PFSK-1 (cell line): ENCODE measurements around the gene FKBP5.

Experiments
- POLR2AphosphoS5 ChIP-seq: IDR thresholded peaks from 2 replicates; pipeline ENCODE4 v1.6.1; 2012; ENCODE audit warnings: low read depth, mild to moderate bottlenecking, control low read depth, low read length, moderate library complexity
- SIN3A ChIP-seq: IDR thresholded peaks from 2 replicates; pipeline ENCODE4 v1.6.1; 2012; ENCODE audit warnings: mild to moderate bottlenecking, low read length, moderate library complexity, borderline replicate concordance; ENCODE audit not compliant: insufficient read depth
- TF ChIP-seq, protein P1 (sequence below), 2 experiments: IDR thresholded peaks; 2 replicates each; pipeline versions ENCODE4 v1.6.1 to v1.8.0; 2011 to 2012; ENCODE audit warnings: low read depth in 2 of 2, low read length in 2 of 2, control low read depth in 1 of 2, inconsistent platforms in 1 of 2, mild to moderate bottlenecking in 1 of 2, moderate library complexity in 1 of 2; ENCODE audit not compliant: insufficient read depth in 1 of 2

DNA sequence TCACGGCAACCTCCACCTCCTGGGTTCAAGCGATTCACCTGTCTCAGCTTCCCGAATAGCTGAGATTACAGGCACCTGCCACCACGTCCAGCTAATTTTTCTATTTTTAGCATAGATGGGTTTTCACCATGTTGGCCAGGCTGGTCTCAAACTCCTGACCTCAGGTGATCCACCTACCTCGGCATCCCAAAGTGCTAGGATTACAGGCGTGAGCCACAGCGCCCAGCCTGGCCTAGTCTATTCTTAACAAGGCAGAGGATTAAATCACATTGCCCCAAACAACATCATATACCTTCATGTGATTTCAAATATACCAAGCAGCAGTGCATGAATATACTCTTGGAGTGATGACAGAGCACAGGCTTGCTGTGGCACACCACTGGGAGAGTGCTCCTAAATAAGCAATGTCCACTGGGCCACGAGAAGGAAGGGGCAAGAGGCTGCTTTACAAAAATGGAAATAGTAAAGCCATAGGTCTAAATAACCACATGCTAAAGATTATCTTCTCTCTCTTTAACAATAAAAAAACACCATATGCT is 99.4 kb downstream of the FKBP5 start:
- no peak for TF ChIP-seq SIN3A
- TF ChIP-seq POLR2AphosphoS5, result no peak
- TF ChIP-seq, protein P1, sequence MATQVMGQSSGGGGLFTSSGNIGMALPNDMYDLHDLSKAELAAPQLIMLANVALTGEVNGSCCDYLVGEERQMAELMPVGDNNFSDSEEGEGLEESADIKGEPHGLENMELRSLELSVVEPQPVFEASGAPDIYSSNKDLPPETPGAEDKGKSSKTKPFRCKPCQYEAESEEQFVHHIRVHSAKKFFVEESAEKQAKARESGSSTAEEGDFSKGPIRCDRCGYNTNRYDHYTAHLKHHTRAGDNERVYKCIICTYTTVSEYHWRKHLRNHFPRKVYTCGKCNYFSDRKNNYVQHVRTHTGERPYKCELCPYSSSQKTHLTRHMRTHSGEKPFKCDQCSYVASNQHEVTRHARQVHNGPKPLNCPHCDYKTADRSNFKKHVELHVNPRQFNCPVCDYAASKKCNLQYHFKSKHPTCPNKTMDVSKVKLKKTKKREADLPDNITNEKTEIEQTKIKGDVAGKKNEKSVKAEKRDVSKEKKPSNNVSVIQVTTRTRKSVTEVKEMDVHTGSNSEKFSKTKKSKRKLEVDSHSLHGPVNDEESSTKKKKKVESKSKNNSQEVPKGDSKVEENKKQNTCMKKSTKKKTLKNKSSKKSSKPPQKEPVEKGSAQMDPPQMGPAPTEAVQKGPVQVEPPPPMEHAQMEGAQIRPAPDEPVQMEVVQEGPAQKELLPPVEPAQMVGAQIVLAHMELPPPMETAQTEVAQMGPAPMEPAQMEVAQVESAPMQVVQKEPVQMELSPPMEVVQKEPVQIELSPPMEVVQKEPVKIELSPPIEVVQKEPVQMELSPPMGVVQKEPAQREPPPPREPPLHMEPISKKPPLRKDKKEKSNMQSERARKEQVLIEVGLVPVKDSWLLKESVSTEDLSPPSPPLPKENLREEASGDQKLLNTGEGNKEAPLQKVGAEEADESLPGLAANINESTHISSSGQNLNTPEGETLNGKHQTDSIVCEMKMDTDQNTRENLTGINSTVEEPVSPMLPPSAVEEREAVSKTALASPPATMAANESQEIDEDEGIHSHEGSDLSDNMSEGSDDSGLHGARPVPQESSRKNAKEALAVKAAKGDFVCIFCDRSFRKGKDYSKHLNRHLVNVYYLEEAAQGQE (IDR thresholded peaks at IDR 0.05; ENCODE audit: insufficient read depth in 1 of 2, low read depth in 2 of 2, low read length in 2 of 2), result no peak
